Frontal cortex (tissue), 4 donors: Measurements from ENCODE around the gene SNRK. TPM values are rescaled to one million over a fixed set of nuclear protein-coding genes. Genes with fewer than 3 reads are reported as not detected.

Source experiments
- DNase-seq, 2 donors: peaks; one replicate each; pipeline ENCODE4 v3.0.0; 2012; ENCODE audit warnings: low spot score in 2 of 2
- FAIRE-seq: peaks from 2 replicates; lab custom pipeline; 2012; peaks lifted over from hg19 to GRCh38; lab: Jason Lieb, UNC
- total RNA-seq: library from RNA; depleted of rRNA; stranded (reverse); fragments of >200 nt; gene quantifications from one replicate; pipeline ENCODE4 v1.2.3, GENCODE V29; 2014
- donor health status: control.
- donor health status: control.
- donor health status: control.

The SNRK gene
- total RNA-seq, 1 donor from 2014 or later, result 97.8 TPM

GRCh38 chr3:43304126-43304525, 17.8 kb downstream of the SNRK start:
- no peak for FAIRE-seq
- no peak for DNase-seq

- DNase-seq (no peak), FAIRE-seq (no peak)
Observed at GRCh38 chr3:43307226-43307625, 20.9 kb downstream of the SNRK start.

- FAIRE-seq (no peak), DNase-seq (no peak)
Observed at GRCh38 chr3:43307649-43308048, 21.3 kb downstream of the SNRK start.

GRCh38 chr3:43309372-43310305, 23.3 kb downstream of the SNRK start:
- FAIRE-seq (no peak), DNase-seq (no peak)

GRCh38 chr3:43316783-43317460, 30.6 kb downstream of the SNRK start:
- DNase-seq, result no peak
- no peak for FAIRE-seq

GRCh38 chr3:43317461-43318316, 31.3 kb downstream of the SNRK start:
- FAIRE-seq (no peak), DNase-seq (no peak)

GRCh38 chr3:43319376-43319775, 33.0 kb downstream of the SNRK start:
- DNase-seq (no peak), FAIRE-seq (no peak)

GRCh38 chr3:43319794-43320193, 33.5 kb downstream of the SNRK start:
- no peak for DNase-seq
- FAIRE-seq, result no peak

GRCh38 chr3:43320288-43320687, 33.9 kb downstream of the SNRK start:
- no peak for FAIRE-seq
- no peak for DNase-seq

GRCh38 chr3:43323541-43323940, 37.2 kb downstream of the SNRK start:
- DNase-seq (no peak), FAIRE-seq (no peak)

- DNase-seq (no peak), FAIRE-seq (no peak)
Observed at GRCh38 chr3:43326891-43327581, 40.7 kb downstream of the SNRK start.

GRCh38 chr3:43327582-43327979, 41.2 kb downstream of the SNRK start:
- FAIRE-seq (no peak), DNase-seq (no peak)

- FAIRE-seq (no peak), DNase-seq (no peak)
Observed at GRCh38 chr3:43328653-43329052, 42.3 kb downstream of the SNRK start.

- FAIRE-seq (no peak), DNase-seq (no peak)
Observed at GRCh38 chr3:43330981-43331380, 44.6 kb downstream of the SNRK start.

- no peak for FAIRE-seq
- DNase-seq, result no peak
Observed at GRCh38 chr3:43331381-43331780, 45.0 kb downstream of the SNRK start.

- FAIRE-seq (no peak), DNase-seq (no peak)
Observed at GRCh38 chr3:43334976-43335375, 48.6 kb downstream of the SNRK start.

- FAIRE-seq (no peak), DNase-seq (no peak)
Observed at GRCh38 chr3:43335799-43336198, 49.5 kb downstream of the SNRK start.

- no peak for FAIRE-seq
- no peak for DNase-seq
Observed at GRCh38 chr3:43338295-43338694, 52.0 kb downstream of the SNRK start.

- no peak for FAIRE-seq
Observed at GRCh38 chr3:43340403-43340802, 54.1 kb downstream of the SNRK start.

GRCh38 chr3:43341788-43342187, 55.4 kb downstream of the SNRK start:
- no peak for DNase-seq
- FAIRE-seq, result no peak

More at GRCh38 chr3:43340403-43340802, 54.1 kb downstream of the SNRK start:
- DNase-seq, result no peak
